GM12801 (cell line): ENCODE measurements around the gene SCAPER.

Source experiments
- CTCF ChIP-seq: IDR thresholded peaks from one replicate; pipeline ENCODE4 v1.5.1; 2011; ENCODE audit warnings: control low read depth; ENCODE audit not compliant: insufficient read length; ENCODE audit errors: extremely low read depth

Gene SCAPER

DNA sequence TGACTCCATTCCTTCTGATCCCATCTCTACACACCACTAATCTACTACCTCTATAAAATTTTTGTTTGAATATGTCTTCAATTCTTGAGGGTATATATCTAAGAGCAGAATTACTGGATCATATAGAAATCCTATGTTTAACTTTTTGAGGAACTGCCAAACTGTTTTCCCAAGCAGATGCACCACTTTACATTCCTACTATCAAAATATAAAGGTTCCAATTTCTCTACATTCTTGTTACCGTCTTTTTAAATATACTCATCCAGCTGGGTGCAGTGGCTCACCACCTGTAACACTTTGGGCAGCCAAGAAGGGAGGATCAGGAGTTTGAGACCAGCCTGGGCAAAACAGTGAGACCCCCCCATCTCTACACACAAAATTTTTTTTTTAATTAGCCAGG lies 268.0 kb downstream of the SCAPER start:
- TF ChIP-seq CTCF = no peak

- TF ChIP-seq CTCF = no peak
Observed at GRCh38 chr15:76636059-76636458, 269.1 kb downstream of the SCAPER start.

GRCh38 chr15:76626611-76627010 lies 278.5 kb downstream of the SCAPER start:
- TF ChIP-seq CTCF = no peak

DNA sequence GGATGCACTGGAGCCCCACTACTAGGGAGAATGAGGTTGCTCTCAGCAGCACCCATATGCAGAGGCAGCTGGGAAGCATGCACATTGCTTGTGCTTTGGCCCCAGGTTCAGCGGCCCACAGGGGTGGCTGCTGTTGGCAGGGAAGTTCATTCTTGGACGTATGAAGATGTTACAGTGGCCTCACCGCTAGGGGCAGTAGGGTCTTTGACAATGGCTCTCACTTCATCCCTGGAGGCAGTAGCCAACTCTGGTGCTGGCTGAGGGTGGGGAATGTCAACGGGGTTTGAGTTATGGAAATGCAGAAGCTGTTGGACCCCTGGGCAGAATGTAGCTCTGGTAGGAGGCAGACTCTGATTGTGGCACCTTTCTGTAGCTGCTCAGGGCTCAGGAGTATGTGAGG lies 279.9 kb downstream of the SCAPER start:
- TF ChIP-seq CTCF = no peak

DNA sequence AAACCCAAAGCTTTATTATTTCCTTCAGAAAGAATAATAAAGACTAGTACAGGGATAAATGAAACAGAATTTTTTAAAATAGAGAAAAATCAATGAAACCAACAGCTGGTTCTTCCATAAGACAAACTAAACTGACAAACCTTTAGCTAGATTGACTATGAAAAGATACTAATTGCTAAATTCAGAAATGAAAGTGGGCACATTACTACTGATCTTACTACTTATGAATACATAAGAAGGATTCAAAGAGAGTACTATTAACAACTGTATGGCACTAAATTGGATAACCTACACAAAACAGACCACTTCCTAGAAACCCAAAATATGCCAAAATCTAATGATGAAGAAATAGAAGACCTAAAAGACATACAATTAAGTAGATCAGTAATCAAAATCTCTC lies 290.4 kb downstream of the SCAPER start:
- TF ChIP-seq CTCF = no peak

- no peak for TF ChIP-seq CTCF
Observed at GRCh38 chr15:76588811-76589747, 316.1 kb downstream of the SCAPER start.

DNA sequence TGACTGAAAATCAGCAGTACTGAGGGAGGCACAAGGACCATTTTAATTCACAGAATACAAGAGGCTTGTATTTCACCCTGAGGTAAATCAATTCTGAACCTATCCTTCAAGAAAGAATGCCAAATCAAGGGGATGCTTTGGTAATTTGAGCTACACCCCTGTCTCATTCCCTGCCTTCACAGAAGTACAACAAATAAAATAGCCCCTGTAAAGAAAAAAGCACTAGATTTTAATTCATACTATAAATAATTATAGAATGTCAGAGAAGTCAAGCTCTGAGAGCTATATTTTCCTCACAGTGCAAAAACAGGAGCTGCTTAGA lies 319.6 kb downstream of the SCAPER start:
- TF ChIP-seq CTCF = no peak
